Iris pigment epithelial cell (primary cell): ENCODE measurements around the gene AKNA.
A peak's percentile ranks its signal among the peaks of the same experiment; 100 is the strongest.

Experiments
- DNase-seq: peaks from one replicate; pipeline ENCODE4 v3.0.0-alpha.2; 2011; ENCODE audit warnings: low read depth

AKNA gene

DNA sequence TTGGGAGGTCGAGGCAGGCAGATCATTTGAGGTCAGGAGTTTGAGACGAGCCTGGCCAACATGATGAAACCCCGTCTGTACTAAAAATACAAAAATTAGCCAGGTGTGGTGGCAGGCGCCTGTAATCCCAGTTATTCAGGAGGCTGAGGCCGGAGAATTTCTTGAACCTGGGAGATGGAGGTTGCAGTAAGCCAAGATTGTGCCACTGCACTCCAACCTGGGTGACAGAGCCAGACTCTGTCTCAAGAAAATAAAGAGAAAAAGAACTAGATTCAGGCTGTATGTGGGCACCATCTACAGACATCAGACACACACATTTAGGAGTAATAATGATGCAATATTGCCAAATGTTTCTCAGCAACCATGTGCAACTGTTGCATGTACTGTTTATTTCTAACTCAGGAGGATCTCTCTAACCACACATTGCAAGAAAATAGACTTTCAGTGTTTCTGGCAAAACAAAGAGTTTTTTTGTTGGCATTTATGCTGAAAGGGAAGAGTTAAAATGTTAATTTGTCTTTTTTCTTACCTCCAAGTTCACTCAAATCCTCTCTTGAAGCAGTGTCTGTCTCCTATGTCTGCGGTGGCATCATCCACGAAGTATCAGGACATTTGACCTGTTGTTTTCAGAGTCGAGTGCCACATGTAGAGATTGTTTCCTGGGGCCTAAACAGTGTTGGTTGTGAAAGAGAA lies 70.0 kb downstream of the AKNA start:
- DNase-seq: peak; percentile 75

DNA sequence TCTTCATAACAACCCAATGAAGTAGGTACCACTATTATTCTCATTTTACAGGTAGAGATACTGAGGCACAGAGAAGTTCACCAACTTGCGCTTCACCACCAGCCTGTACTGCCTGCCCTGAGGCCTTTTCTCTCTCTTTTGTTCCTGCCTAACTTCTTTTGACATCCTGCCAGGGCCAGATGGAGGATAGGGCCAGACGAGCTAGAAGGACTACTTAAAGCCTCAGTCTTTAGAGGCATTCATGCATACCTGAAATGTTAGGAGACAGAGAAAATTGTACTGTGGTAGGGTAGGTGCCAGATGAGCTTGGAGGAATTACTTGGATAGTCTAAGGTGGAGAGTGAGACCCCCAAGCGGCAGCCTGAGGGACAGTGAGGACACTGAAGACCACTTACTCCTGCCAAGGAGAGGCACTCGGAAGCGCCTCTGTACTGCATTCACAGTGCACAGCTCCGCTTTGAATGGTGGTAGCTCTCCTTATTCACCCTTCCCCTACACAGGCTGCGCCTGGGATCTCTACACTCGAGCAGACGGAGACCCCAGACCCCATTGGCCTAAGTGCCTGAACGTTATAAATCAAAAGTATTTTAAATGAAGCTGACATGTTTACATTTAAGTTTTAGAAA lies 71.1 kb downstream of the AKNA start:
- DNase-seq: peak; percentile 11

GRCh38 chr9:114315723-114316363 lies 71.9 kb downstream of the AKNA start:
- no peak for DNase-seq

- DNase-seq: no peak
Observed at GRCh38 chr9:114314881-114315722, 72.7 kb downstream of the AKNA start.

GRCh38 chr9:114314256-114314867 lies 73.4 kb downstream of the AKNA start:
- DNase-seq: no peak

DNA sequence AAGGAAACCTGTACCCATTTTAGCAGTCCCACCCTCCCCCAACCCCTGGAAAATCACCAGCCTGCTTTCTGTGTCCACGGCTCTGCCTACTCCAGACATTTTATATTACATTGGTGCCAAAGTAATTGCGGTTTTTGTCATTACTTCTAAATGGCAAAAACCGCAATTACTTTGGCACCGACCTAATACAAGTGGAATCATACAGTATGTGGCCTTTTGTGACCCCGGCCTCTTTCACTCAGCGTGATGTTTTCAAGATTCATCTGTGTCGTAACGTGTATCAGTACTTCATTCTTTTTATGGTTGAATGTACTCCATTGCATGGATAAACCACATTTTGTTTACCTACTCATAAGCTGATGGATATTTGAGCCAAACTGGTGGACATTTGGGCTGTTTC lies 74.6 kb downstream of the AKNA start:
- peak; percentile 8 for DNase-seq

DNA sequence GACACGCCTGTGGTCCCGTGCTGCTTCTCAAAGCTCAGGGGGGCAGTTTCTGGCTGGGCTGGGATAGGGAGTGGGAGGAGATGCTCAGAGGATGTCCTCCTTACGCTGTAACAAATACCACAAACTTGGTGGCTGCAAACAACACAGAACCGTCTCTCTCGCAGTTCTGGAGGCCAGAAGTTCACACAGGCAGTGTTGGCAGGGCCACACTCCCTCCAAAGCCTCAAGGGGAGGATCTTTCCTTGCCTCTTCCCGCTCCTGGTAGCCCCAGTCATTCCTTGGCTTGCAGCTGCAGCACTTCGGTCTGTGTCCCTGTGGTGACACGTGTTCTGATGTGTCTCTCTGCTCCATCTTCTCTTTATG lies 75.3 kb downstream of the AKNA start:
- no peak for DNase-seq

DNA sequence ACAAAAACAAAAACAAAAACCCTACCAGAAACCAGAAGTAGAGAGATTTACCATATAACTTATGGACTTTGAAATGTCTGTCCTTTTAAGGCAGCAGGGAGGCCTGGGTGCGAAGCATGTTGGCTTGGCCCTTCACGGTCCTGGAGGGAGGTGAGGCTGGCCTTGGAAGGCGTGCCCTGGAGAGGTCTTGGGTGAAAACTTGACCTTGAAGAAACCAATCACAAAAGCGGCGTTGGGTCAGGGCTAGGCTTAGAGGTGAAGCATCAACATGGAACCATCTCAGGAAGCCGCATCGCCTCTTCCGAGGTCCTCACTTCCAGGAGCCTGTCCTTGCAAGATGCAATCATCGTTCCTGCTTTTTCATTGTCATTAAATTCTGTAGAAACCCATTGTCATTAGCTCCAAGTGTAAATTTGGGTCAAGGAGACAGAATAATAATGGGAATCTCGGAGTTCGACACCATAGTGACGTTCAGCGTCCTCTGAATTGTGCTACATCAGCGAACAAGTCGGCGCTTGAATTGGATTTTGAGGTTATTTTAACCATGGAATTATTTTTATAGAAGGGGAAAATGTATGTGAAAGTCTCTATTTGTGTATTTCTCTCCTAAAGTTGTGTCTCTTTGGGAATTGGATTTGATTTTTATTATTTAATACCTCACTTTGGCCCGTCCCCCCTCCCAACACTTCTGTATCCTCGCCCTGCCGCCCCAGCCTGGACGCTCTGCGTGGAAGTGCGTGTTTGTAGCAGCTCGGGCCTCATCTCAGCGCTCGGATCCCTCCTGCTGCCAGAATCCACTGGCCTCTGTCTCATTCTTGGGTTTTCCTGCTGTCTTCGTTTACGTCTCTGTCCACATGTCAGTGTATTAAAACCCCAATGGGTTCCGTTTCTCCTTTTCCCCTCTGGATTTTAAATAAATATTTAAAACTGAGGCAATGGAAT lies 75.9 kb downstream of the AKNA start:
- no peak for DNase-seq

DNA sequence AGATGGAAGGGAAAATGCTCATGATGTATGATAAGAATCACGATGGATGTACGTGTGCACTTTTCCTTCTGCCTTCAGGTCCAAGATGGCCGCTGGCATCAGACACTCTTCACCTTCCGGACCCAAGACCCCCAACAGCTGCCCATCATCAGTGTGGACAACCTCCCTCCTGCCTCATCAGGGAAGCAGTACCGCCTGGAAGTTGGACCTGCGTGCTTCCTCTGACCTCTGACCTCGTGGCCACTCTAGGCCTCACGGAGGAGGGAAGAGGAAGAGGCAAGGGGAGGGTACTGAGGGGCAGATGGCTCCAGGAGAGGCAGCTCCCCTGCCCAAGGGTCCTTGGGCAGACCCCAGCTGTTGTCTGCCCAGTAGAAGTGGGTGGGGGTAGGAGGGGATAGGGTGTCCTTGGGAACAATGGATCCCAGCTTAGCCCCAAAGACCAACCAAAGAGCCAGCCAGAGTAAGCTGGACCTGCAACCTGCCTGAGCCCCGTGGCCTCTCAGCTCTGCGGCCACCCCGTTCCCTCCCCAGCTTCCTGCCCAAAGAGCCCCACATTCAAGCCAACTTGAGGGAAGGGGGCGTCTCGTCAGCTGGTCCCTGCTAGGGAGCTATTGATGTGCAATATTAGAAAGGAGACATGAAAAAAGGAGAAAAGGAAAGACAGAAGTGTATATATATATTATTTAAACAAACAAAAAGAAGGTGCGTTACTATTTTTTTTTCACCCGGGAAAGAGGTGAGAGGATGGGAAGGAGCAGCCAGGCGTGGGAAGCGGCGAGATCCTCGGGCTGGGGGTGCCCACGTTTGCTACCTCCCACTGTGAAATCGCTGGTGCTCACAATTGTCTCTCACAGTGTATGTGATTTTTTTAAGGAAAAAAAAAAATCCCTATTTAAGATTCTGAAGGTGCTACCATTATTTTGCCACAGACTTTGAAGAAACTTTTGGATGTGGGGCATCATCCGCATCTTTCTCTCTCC lies 77.0 kb downstream of the AKNA start:
- DNase-seq: no peak

DNA sequence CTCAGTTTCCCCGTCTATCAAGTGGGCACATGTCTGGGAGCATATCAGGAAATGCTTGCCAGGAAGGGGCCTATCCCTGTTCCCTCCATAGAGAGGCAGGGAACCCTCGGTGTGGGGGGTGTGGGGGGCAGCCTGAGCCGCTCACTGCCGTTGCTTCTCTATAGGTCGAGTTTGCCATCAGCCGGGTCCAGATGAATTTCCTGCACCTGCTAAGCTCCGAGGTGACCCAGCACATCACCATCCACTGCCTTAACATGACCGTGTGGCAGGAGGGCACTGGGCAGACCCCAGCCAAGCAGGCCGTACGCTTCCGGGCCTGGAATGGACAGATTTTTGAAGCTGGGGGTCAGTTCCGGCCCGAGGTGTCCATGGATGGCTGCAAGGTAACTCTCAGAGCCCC lies 78.7 kb downstream of the AKNA start:
- DNase-seq: no peak

DNA sequence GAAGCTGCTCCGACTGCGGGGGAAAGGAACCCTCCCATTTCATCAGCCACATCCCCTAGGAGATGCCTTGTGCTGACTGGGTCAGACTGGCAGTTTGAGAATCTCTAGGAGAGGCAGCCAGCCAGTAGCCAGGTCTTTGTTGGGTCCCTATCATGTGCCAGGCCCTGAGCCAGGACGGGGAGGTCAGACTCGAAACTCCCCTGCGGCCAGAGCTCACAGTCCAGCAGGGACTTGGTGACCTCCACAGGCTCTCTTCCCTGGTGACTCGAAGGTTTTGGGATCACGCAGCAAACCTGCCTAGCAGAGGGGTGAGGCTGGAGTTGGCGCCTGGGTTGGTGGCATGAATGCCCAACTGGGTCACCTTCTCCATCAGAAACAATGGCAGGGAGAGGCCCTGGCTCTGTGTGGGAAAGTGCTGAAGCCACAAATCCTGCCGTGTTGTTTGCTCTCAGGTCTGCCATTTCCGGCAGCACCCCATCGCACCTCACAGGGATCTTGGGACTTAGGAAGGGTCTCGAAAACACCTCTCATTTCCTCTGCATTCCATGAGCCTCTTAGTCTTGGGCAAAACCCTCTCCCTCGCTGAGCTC lies 79.3 kb downstream of the AKNA start:
- DNase-seq: no peak

DNA sequence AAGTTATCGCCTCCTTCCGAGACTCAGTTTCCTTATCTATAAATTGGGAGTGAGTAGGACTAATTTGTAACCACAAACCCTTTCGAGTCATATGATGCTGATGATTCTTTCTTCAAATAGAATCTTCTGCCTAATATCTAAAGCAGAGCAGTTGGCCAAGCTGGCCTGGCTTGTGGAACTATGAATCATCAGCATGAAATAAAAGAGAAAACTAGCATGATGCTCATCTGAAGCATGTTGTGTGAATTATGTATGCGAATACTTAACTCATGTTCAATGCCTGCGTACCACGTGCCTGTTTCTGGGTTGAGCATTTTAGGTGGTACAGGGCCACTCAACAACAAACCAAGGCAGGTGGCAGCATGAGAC lies 79.9 kb downstream of the AKNA start:
- peak; percentile 52 for DNase-seq

DNA sequence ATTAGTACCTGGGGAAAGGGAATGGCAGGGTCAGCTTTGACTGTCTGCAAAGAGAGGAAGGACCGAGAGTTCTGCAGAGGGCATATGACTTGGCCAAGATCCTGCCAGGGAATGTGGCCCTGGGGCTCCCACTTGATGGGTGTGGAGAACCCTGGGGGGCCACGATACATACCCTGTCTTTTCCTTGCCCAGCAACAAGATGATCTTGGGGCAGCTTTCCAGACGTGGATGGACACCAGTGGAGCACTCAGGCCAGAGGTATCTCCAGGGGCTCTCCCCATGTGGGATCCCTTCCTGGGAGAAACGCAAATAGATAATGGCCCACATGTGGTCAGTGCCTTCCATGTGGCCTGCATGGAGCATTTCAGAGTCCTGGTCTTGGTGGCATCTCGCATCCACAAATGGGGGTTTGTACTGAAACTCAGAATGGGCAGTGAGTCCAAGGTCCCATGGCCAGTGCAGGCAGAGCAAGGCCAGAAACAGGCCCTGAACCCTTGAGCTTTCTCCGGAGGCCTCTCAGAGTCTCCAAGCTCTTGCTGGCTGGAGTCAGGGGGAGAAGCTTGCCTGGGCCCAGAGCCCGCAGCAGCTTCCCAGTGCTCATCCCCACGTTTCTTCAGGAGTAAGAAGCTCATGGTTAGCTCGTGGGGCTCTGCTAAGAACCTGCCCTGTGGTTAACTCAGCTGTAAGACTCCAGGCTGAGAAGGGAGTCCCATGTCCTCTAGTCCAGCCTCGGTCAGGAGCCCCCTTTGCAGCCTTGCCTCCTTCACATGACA lies 83.2 kb downstream of the AKNA start:
- DNase-seq: no peak

DNA sequence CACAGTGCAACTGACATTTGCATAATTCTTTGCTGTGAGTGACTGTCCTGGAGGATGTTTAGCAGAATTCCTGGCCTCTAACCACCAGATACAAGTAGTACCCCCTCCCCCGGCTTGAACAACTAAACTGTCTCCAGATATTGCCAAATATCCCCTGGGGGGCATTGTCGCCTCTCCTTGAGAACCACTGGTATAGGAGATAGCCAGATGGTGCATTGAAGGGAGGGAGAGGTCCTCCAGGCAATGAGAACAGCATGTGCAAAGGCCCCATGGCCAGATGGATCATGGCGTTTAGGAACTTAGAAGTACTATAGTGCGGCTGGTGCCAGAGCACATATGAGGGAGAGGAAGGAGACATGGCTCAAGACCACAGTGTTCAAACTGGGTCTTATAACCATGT lies 83.8 kb downstream of the AKNA start:
- no peak for DNase-seq

GRCh38 chr9:114303571-114303970 lies 84.2 kb downstream of the AKNA start:
- DNase-seq: no peak

- DNase-seq: no peak
Observed at GRCh38 chr9:114302727-114303126, 85.1 kb downstream of the AKNA start.

GRCh38 chr9:114301798-114302565 lies 85.8 kb downstream of the AKNA start:
- DNase-seq: no peak
